Activated CD8-positive, alpha-beta memory T cell treated with anti-CD3 and anti-CD28 coated beads, Interleukin-2, amount 50 U/mL, for 24 hours (primary cell): ENCODE data around the gene TMEM107.

ENCODE experiments used
- DNase-seq: peaks from one replicate; pipeline ENCODE4 v3.0.0-alpha.2; 2020; ENCODE audit errors: extremely low read depth

The TMEM107 gene

GRCh38 chr17:8150194-8151119, 25.7 kb downstream of the TMEM107 start:
- DNase-seq = no peak

DNA sequence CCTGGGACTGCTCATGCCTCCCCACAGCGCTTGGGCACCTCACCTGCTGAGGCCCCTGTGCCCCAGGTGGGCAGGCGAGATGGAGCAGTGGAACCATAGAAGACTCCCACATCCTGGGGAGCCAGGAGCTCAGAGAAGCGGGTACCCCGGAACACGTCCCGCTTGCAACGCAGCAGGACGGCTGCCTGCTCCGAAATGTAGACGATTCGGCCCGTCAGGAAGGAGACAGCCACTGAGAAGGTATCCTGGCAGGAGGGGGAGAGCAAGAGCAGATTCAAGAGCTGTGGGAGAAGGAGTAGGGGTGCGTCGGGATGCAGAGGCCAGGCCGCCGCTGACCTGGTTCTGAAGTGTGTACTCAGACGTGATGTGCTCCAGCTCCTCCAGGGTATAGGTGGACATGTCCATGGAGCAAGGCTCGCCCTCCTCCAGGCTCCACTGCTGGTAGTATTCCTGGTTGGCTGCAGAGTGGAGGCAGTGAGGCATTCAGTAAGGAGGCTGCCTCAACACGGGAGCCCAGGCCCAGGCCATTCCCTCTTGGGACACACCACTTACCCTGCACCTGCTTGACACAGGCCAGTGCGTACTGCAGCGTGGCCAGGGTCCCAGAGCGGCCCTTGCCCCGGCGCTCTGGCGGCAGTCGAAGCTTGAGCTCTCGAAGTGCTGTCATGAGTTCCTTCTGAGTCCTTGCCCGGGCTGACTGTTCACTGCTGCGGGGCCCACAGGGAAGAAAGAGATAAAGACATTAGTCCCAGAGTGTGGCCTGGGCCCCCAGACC, 26.6 kb downstream of the TMEM107 start:
- DNase-seq = no peak

GRCh38 chr17:8148560-8148959, 27.6 kb downstream of the TMEM107 start:
- DNase-seq = no peak

- DNase-seq = no peak
These were observed 28.3 kb downstream of the TMEM107 start for GRCh38 chr17:8147805-8148404.

GRCh38 chr17:8147141-8147804, 28.9 kb downstream of the TMEM107 start:
- DNase-seq = no peak

- DNase-seq = no peak
These were observed 29.6 kb downstream of the TMEM107 start for GRCh38 chr17:8146381-8147140.

- DNase-seq = no peak
These were observed 30.4 kb downstream of the TMEM107 start for GRCh38 chr17:8145811-8146210.

GRCh38 chr17:8144401-8145231, 31.6 kb downstream of the TMEM107 start:
- no peak for DNase-seq

- DNase-seq = no peak
These were observed 32.4 kb downstream of the TMEM107 start for GRCh38 chr17:8143581-8144400.

GRCh38 chr17:8142887-8143580, 33.1 kb downstream of the TMEM107 start:
- no peak for DNase-seq

DNA sequence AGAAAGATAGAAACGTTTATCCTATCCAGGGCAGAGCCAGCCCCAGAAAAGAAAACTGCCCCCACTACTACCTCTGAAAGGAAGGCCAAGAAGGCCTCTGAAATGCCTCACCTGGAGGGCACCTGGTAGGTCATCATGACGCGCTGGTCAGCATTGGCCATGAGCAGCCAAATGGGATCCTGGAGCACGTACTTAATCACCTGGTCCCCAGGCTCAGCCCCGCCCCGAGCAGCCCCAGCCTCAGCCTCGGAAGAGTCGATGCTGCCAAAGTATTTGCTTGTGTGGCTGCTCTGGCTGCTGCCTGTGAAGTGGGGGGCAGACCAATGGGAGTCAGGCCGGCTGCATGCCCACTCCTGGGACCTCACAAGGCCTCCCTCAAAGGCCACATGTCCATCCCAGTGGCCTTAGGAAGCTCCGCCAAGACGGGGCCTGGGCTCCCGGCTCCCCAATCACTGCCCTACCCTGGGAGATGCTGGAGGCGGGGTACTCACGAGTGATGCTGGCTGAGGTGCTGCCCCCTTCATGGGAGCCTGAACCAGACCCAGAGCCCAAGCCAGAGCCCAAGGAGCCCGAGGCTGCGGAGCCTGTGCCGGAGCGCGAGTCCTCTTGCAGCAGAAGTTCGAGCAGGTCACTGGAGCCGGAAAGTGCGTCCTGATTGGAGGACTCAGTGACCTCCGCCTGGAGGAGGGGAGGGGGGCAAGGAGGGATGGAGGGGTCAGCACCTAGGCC, 33.9 kb downstream of the TMEM107 start:
- DNase-seq = no peak

- no peak for DNase-seq
These were observed 34.4 kb downstream of the TMEM107 start for GRCh38 chr17:8141741-8142140.

DNA sequence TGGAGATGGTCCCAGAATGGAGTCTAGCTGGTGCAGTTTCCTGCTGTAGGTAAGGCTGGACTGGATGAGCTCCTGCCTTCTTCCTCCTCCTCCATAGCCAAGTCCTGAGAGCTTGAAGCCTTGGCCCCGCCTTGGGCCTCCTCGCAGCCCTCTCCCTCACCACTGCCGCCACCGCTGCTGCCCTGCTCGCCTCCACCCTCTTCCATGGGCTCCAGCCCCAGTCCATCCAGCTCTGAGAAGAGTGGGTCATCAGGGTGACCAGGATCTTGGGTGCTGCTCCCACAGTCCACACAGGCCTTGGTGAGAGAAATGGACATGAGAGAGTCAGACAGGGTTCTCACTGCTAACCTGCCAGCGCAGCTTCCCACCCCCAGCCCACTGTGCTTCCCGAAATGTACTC, 35.1 kb downstream of the TMEM107 start:
- DNase-seq = no peak

DNA sequence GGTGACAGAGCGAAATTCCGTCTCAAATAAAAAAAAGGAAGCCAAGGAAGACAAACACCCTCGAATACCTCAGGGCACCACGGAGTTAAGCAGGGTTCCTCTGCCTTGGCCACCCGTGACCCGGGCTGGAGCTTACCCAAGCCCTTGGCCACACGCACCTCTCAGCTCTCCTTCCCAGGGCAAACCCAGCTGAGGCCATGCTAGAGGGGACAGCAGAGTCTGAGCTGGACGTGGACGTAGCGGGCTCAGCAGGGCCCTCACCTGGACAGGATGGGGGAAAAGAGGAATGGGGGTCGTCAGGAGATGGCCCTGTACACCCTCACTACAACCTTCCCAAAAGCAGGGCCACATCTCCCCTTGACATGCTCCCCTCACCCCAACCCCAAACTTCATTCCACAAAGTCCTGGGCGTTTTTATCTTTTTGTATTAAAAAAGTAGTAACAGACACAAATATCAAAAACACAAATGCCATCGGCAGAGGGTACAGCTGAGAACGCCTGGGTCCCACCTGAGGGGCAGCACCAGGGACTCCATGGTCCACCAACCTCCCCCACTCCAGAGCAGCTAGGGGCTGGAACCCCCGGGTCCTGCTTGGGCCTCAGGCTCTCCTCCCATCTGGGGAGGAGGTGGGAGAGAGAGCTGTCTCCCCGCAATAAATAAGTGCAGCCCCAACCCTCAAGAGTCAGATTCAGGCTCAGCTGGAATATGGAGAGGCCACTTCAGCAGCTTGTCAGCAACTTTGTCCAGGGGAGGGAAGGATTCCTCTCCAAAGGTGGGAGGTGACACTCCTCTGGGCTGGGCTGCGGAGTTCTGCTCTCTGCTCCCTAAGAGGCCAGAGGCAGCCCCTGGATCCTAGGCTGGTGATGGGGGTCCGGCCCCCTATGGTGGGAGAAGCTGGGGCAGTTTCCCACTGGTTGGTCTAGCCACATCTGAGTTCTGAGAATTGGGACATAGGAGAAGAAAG, 35.8 kb downstream of the TMEM107 start:
- no peak for DNase-seq

- peak; percentile 94 for DNase-seq
These were observed 37.4 kb downstream of the TMEM107 start for GRCh38 chr17:8138672-8139371.

- no peak for DNase-seq
These were observed 37.9 kb downstream of the TMEM107 start for GRCh38 chr17:8138374-8138671.
